Measurements from ENCODE around the gene CCDC195.

DNA sequence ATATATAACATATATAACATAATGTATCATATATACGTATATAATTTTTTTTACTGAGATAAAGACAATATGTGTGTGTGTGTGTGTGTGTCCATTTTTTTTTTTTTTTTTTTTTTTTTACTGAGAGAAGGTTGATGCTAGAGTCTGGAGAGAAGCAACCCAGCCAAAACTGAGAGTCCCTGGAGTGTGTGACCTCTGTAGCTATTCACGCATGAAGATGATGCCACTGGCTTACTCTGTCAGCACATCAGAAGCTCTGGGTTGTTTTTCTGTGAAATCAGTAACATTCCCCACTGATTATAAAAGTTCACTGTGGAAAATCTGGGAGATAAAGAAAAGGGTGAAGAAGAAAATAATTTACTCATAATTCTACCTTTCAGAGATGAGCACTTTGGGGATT is 27.2 kb downstream of the CCDC195 start:
- TF ChIP-seq, protein P1, sequence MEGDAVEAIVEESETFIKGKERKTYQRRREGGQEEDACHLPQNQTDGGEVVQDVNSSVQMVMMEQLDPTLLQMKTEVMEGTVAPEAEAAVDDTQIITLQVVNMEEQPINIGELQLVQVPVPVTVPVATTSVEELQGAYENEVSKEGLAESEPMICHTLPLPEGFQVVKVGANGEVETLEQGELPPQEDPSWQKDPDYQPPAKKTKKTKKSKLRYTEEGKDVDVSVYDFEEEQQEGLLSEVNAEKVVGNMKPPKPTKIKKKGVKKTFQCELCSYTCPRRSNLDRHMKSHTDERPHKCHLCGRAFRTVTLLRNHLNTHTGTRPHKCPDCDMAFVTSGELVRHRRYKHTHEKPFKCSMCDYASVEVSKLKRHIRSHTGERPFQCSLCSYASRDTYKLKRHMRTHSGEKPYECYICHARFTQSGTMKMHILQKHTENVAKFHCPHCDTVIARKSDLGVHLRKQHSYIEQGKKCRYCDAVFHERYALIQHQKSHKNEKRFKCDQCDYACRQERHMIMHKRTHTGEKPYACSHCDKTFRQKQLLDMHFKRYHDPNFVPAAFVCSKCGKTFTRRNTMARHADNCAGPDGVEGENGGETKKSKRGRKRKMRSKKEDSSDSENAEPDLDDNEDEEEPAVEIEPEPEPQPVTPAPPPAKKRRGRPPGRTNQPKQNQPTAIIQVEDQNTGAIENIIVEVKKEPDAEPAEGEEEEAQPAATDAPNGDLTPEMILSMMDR (IDR thresholded peaks at IDR 0.05; ENCODE audit: low read length), result no peak
- TF ChIP-seq EZH2 (IDR thresholded peaks at IDR 0.05; ENCODE audit: borderline replicate concordance, low read length), result no peak

Measured in OCI-LY1 (cell line).